ENCODE measurements around the gene EPHA6. TPM values are rescaled to one million over a fixed set of nuclear protein-coding genes. Genes with fewer than 3 reads are reported as not detected.

EPHA6 gene
- total RNA-seq, result not detected
- long read RNA-seq, result 0 reads

DNA sequence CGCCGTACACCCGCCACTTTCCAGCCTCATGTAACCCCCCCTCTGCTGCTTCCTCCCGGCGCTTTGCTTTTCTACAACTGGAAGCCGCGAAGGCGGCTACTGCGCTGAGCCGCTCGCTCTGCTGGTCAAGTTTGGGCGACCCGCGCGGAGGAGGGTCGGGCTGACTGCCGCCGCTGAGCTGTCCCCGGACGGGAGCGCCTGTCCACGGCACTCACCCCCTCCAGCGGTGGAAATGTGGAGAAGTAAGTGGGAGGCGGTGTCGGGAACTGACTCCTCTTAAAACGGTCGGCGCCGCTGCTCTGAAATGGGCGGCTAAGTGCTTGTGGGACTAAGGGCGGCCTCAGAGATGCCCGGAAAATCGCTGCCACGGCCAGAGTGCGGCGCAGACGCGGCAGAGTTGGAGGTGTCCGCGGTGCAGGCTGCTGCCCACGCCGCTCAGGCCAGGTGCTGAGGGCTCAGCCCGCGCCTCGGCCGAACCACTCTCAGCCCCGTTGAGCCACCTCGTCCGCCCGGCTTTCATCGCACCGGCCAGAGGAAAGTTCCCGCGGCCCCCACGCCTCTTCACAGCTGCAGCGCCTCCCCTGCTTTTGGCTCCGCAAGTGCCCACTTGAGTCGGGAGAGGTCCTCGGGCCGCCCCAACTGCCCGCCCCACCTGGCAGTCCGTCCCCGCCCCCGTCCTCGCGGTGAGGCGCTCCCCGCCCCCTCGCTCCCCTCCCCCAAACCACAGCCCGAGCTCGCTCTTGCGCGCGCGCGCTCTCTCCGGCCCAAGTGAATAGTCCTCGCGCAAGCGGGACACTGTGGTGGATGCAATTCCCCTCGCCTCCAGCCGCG, at the start of gene EPHA6:
Gene EPHA6, plus strand, starts transcription at position 775 of the 831 bp plus-strand sequence.
- DNase-seq, result peak; percentile 70
- TF ChIP-seq, protein P1, sequence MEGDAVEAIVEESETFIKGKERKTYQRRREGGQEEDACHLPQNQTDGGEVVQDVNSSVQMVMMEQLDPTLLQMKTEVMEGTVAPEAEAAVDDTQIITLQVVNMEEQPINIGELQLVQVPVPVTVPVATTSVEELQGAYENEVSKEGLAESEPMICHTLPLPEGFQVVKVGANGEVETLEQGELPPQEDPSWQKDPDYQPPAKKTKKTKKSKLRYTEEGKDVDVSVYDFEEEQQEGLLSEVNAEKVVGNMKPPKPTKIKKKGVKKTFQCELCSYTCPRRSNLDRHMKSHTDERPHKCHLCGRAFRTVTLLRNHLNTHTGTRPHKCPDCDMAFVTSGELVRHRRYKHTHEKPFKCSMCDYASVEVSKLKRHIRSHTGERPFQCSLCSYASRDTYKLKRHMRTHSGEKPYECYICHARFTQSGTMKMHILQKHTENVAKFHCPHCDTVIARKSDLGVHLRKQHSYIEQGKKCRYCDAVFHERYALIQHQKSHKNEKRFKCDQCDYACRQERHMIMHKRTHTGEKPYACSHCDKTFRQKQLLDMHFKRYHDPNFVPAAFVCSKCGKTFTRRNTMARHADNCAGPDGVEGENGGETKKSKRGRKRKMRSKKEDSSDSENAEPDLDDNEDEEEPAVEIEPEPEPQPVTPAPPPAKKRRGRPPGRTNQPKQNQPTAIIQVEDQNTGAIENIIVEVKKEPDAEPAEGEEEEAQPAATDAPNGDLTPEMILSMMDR (IDR thresholded peaks at IDR 0.05), result no peak
- no peaks in the 10 kb centered on the region for H3K9me3 ChIP-seq
- H3K36me3 ChIP-seq, result no peaks in the 10 kb centered on the region
- peaks cover 49% of the 10 kb centered on the region for H3K27me3 ChIP-seq
- no peak within 1 kb of the TSS for H3K27ac ChIP-seq
- intact Hi-C loops (cut with DNase I), result no loop called here
- H3K4me3 ChIP-seq, result peak within 1 kb of the TSS; percentile 48
- peak; percentile 76 for ATAC-seq
- H3K4me1 ChIP-seq, result peaks cover 11% of the 10 kb centered on the region

DNA sequence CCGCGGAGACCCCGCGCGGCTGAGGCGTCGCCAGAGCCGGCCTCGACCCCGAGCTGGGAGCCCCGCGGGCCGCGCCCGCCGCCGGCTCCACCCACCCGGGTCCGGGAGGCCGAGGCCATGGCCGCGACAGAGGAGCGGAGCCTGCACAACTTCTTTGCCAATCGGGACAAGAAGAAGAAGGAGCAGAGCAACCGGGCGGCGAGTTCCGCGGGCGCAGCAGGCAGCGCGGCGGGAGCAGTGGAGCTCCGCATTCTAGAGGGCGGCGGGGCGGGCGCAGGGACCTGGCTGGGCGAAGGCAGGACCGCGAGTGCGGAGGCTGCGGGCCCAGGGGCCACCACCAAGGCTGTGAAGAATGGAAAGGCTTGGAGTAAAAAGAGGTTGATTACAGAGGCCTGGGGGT, 37.6 kb upstream of the EPHA6 start:
- no peak overlapping the region for H3K4me3 ChIP-seq
- H3K27ac ChIP-seq, result no peak overlapping the region
- peak; percentile 35 for ATAC-seq
- H3K4me1 ChIP-seq, result no peaks in the 10 kb centered on the region
- no peaks in the 10 kb centered on the region for H3K9me3 ChIP-seq
- intact Hi-C loops (cut with DNase I), result no loop called here
- TF ChIP-seq, protein P1 (IDR thresholded peaks at IDR 0.05), result no peak
- DNase-seq, result peak; percentile 63
- no peaks in the 10 kb centered on the region for H3K36me3 ChIP-seq
- H3K27me3 ChIP-seq, result no peaks in the 10 kb centered on the region

DNA sequence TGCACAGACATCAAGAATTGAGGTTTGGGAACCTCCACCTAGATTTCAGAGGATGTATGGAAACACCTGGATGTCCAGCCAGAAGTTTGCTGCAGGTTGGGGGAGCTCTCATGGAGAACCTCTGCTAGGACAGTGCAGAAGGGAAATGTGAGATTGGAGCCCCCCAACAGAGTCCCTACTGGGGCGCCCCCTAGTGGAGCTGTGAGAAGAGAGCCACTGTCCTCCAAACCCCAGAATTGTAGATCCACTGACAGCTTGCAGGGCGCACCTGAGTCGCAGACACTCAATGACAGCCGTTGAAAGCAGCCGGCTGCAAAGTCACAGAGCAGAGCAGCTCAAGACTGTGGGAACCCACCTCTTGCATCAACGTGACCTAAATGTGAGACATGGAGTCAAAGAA, 34.6 kb upstream of the EPHA6 start:
- ATAC-seq (no peak), DNase-seq (no peak)
- no peak overlapping the region for H3K27ac ChIP-seq
- H3K4me3 ChIP-seq, result no peak overlapping the region
- intact Hi-C loops (cut with DNase I), result no loop called here
- H3K27me3 ChIP-seq, result no peaks in the 10 kb centered on the region
- H3K4me1 ChIP-seq, result no peaks in the 10 kb centered on the region
- H3K36me3 ChIP-seq, result no peaks in the 10 kb centered on the region
- no peaks in the 10 kb centered on the region for H3K9me3 ChIP-seq
- TF ChIP-seq, protein P1 (IDR thresholded peaks at IDR 0.05), result no peak

DNA sequence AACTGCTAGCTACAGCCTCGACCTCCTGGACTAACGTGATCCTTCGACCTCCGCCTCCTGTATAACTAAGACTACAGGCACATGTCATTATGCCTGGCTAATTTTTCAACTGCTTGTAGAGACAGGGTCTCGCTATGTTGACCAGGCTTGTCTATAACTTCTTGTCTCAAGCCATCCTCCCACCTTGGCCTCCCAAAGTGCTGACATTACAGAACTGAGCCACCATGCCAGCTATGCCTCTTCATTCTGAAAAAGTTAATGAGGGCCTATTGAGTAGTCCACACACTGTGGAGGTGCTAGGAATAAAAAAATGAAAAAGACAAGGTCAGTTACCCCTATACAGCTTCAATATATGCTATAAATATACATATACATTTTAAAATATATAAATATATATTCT, 18.3 kb upstream of the EPHA6 start:
- Histone ChIP-seq H3K4me3 (no peak overlapping the region), H3K27me3 (no peaks in the 10 kb centered on the region), H3K27ac (no peak overlapping the region), H3K4me1 (no peaks in the 10 kb centered on the region), H3K9me3 (no peaks in the 10 kb centered on the region), H3K36me3 (no peaks in the 10 kb centered on the region)
- DNase-seq, result no peak
- intact Hi-C loops (cut with DNase I), result no loop called here
- TF ChIP-seq, protein P1 (IDR thresholded peaks at IDR 0.05), result no peak
- ATAC-seq, result no peak

DNA sequence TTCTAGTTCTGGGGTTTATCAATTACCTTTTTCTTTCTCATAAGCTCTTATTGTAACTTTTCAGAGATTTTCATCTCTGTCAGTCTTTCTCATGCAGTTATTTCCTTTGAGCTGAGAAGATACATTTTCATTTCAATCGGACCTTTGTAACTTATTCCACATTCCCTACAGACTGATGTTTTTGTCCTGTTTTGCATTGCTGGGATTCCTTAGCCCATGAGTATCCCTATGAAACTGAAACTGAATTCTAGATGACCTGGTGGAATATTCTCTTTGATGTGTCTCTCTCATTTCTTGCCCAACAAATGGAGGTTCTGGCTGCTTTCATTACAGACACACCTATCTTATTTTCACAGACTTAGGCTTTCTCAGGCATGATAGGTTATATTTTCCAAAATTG, 10.5 kb upstream of the EPHA6 start:
- TF ChIP-seq, protein P1 (IDR thresholded peaks at IDR 0.05), result no peak

More for the DNA sequence above, 10.5 kb upstream of the EPHA6 start:
- Histone ChIP-seq H3K27ac (no peak overlapping the region), H3K4me3 (no peak overlapping the region), H3K36me3 (no peaks in the 10 kb centered on the region), H3K4me1 (no peaks in the 10 kb centered on the region), H3K27me3 (peaks cover 10% of the 10 kb centered on the region), H3K9me3 (no peaks in the 10 kb centered on the region)
- no peak for ATAC-seq
- DNase-seq, result no peak
- intact Hi-C loops (cut with DNase I), result no loop called here
